A673 (cell line): Measurements from ENCODE around the gene KCNJ4.

Experiments
- CTCF ChIP-seq: fragments of 300-800, 200-600 bp; sonication (generic); conservative IDR thresholded peaks from 2 replicates; pipeline ENCODE4 v1.5.1; 2017; ENCODE audit warnings: low read depth, mild to moderate bottlenecking, antibody characterized with exemption, low read length, moderate library complexity, mixed read lengths
- EZH2 ChIP-seq: fragments of 200-600 bp; sonication (generic); IDR thresholded peaks from 2 replicates; pipeline ENCODE4 v1.6.1; 2017; ENCODE audit warnings: borderline replicate concordance, low read depth, mild to moderate bottlenecking, mixed read lengths, antibody characterized with exemption, low read length; ENCODE audit not compliant: poor library complexity, severe bottlenecking

- no peak for TF ChIP-seq EZH2
- TF ChIP-seq CTCF, result no peak
These were observed 39.3 kb downstream of the KCNJ4 start for GRCh38 chr22:38415561-38416321.
